ENCODE measurements around the gene CCN5.
A peak's percentile ranks its signal among the peaks of the same experiment; 100 is the strongest.

Gene CCN5

DNA sequence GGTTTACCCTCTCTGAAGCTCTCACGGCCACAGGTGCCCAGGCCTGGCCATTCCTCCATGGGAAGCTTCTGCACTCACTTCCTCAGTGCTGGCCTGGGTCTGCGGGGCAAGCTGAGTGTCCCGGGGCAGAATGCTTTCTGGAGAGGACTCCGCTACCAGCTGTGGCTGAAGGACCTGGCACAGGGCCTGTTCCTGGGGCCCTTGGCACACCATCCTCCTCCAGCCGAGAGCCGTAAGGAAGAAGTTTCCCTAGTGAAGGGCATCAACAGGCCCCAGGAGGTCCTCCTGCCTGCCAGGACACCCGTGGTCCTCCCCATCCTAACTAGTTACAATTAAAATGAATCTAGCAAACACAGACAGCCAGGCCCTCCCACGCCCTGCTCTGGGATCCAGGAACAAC lies 16.5 kb downstream of the CCN5 start:
- TF ChIP-seq TCF12 (IDR thresholded peaks at IDR 0.05; ENCODE audit: low read depth) (0 out of 2 replicates have a peak, but pooled peaks have one; percentile 16), EP300 (IDR thresholded peaks at IDR 0.05; ENCODE audit: borderline replicate concordance) (peak; percentile 19; the same call in 1 of the 2 replicates), NFIC (IDR thresholded peaks at IDR 0.05) (peak; percentile 68)
- TF ChIP-seq, protein P1, sequence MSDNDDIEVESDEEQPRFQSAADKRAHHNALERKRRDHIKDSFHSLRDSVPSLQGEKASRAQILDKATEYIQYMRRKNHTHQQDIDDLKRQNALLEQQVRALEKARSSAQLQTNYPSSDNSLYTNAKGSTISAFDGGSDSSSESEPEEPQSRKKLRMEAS (IDR thresholded peaks at IDR 0.05), result no peak

GRCh38 chr20:44732327-44732726 lies 17.2 kb downstream of the CCN5 start:
- TF ChIP-seq CEBPB (IDR thresholded peaks at IDR 0.05) (no peak), EP300 (IDR thresholded peaks at IDR 0.05; ENCODE audit: borderline replicate concordance) (no peak), FOXM1 (IDR thresholded peaks at IDR 0.05; ENCODE audit: borderline replicate concordance, low read depth) (no peak), YY1 (IDR thresholded peaks at IDR 0.05; ENCODE audit: low read depth) (no peak)

DNA sequence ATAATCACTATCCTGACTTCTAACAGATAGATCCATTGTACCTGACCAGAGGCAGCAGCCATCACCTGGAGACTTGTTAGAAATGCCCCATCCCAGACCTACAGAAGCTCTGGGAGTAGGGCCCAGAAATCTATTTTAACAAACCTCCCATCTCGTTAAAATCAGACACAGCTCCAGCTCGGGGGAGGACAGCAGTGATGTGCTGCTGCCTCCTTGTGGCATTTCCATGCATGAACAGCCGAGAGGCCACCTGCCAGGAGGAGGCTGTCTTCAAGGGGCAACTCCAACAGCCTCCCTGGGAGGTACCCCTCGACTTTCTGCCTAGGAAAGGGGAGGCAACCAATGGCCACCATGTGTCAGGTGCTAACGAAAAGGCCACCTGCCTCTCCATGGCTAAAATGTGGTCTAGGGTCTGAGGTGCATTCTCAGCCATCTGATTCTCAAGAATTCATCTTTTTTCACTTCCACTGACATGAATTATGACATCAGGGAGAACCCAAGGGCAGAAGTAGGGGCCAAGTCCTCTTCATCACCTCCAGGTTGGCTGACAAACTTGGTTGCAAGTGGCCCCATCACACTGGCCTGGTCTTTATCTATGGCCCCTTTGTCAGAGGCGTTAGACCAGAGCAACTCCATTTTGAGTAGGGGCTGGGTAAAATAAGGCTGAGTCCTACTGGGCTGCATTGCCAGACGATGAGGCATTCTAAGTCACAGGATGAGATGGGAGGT lies 18.3 kb downstream of the CCN5 start:
- no peak for TF ChIP-seq ZBTB7A (IDR thresholded peaks at IDR 0.05; ENCODE audit: low read depth)
- no peak for TF ChIP-seq NFIC (IDR thresholded peaks at IDR 0.05)
- peak; percentile 99 for TF ChIP-seq RAD21 (IDR thresholded peaks at IDR 0.05; ENCODE audit: low read depth)

DNA sequence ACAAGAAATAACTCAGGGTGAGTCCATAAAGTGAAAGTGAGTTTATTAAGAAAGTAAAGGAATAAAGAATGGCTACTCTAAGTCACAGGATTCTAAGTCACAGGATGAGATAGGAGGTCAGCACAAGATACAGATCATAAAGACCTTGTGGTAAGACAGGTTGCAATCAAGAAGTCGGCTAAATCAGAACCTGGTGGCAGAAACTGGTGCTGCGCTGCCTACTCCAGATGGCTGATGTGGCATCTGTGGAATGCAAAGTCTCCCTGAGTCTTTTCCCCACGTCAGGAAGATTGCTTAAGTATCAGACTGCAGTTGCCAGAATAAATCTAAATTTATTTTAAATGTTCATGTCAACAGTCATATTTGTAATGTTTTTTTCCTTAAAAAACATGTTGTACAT lies 19.8 kb downstream of the CCN5 start:
- TF ChIP-seq YY1 (IDR thresholded peaks at IDR 0.05; ENCODE audit: low read depth) (no peak), USF1 (IDR thresholded peaks at IDR 0.05) (no peak), CREB1 (IDR thresholded peaks at IDR 0.05; ENCODE audit: low read depth) (no peak), TEAD4 (IDR thresholded peaks at IDR 0.05) (peak; percentile 28; the same call in 1 of the 2 replicates), RAD21 (IDR thresholded peaks at IDR 0.05; ENCODE audit: low read depth) (no peak)

- TF ChIP-seq TAF1 (IDR thresholded peaks at IDR 0.05; ENCODE audit: low read depth), result no peak
- no peak for TF ChIP-seq EP300 (IDR thresholded peaks at IDR 0.05; ENCODE audit: borderline replicate concordance)
- TF ChIP-seq TEAD4 (IDR thresholded peaks at IDR 0.05), result no peak
- TF ChIP-seq EGR1 (IDR thresholded peaks at IDR 0.05), result no peak
- TF ChIP-seq, protein P2, sequence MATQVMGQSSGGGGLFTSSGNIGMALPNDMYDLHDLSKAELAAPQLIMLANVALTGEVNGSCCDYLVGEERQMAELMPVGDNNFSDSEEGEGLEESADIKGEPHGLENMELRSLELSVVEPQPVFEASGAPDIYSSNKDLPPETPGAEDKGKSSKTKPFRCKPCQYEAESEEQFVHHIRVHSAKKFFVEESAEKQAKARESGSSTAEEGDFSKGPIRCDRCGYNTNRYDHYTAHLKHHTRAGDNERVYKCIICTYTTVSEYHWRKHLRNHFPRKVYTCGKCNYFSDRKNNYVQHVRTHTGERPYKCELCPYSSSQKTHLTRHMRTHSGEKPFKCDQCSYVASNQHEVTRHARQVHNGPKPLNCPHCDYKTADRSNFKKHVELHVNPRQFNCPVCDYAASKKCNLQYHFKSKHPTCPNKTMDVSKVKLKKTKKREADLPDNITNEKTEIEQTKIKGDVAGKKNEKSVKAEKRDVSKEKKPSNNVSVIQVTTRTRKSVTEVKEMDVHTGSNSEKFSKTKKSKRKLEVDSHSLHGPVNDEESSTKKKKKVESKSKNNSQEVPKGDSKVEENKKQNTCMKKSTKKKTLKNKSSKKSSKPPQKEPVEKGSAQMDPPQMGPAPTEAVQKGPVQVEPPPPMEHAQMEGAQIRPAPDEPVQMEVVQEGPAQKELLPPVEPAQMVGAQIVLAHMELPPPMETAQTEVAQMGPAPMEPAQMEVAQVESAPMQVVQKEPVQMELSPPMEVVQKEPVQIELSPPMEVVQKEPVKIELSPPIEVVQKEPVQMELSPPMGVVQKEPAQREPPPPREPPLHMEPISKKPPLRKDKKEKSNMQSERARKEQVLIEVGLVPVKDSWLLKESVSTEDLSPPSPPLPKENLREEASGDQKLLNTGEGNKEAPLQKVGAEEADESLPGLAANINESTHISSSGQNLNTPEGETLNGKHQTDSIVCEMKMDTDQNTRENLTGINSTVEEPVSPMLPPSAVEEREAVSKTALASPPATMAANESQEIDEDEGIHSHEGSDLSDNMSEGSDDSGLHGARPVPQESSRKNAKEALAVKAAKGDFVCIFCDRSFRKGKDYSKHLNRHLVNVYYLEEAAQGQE (IDR thresholded peaks at IDR 0.05; ENCODE audit: low read depth), result no peak
- no peak for TF ChIP-seq USF1 (IDR thresholded peaks at IDR 0.05)
- TF ChIP-seq NFIC (IDR thresholded peaks at IDR 0.05), result no peak
- TF ChIP-seq TCF12 (IDR thresholded peaks at IDR 0.05; ENCODE audit: low read depth), result no peak
- TF ChIP-seq FOXM1 (IDR thresholded peaks at IDR 0.05; ENCODE audit: borderline replicate concordance, low read depth), result no peak
- TF ChIP-seq CREB1 (IDR thresholded peaks at IDR 0.05; ENCODE audit: low read depth), result no peak
- TF ChIP-seq CEBPB (IDR thresholded peaks at IDR 0.05), result no peak
- TF ChIP-seq YY1 (IDR thresholded peaks at IDR 0.05; ENCODE audit: low read depth), result no peak
- no peak for TF ChIP-seq ZBTB7A (IDR thresholded peaks at IDR 0.05; ENCODE audit: low read depth)
- TF ChIP-seq RAD21 (IDR thresholded peaks at IDR 0.05; ENCODE audit: low read depth), result no peak
- TF ChIP-seq, protein P1 (IDR thresholded peaks at IDR 0.05), result no peak
These were observed 20.6 kb downstream of the CCN5 start for GRCh38 chr20:44735816-44736169.

GRCh38 chr20:44736170-44737021 lies 21.2 kb downstream of the CCN5 start:
- TF ChIP-seq YY1 (IDR thresholded peaks at IDR 0.05; ENCODE audit: low read depth) (no peak), USF1 (IDR thresholded peaks at IDR 0.05) (peak; percentile 96), CREB1 (IDR thresholded peaks at IDR 0.05; ENCODE audit: low read depth) (peak; percentile 42; the same call in 1 of the 2 replicates), CEBPB (IDR thresholded peaks at IDR 0.05) (peak; percentile 67)

DNA sequence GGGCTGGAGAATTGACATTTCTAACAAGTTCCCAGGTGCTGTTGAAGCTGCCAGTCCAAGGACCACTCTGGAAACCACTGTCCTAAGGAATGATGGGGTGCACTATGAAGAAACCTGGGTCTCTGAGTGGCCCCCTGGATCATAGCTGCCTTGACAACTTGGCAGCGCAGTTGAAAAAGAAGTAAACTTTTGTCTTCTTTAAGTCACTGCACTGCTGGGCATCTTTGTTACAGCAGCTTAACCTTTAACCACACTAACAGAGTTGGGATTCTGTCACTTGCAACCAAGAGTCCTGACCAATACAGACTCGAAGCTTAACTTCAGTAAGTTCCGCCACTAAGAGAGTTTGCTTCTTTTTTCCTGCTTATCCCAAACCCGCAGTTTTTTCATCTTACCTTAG lies 21.9 kb downstream of the CCN5 start:
- TF ChIP-seq CEBPB (IDR thresholded peaks at IDR 0.05), result no peak
- TF ChIP-seq RAD21 (IDR thresholded peaks at IDR 0.05; ENCODE audit: low read depth), result no peak
- TF ChIP-seq NFIC (IDR thresholded peaks at IDR 0.05), result no peak
- TF ChIP-seq TEAD4 (IDR thresholded peaks at IDR 0.05), result no peak
- no peak for TF ChIP-seq TAF1 (IDR thresholded peaks at IDR 0.05; ENCODE audit: low read depth)
- TF ChIP-seq, protein P2 (IDR thresholded peaks at IDR 0.05; ENCODE audit: low read depth), result no peak
- TF ChIP-seq USF1 (IDR thresholded peaks at IDR 0.05), result no peak
- TF ChIP-seq TCF12 (IDR thresholded peaks at IDR 0.05; ENCODE audit: low read depth), result no peak
- no peak for TF ChIP-seq EP300 (IDR thresholded peaks at IDR 0.05; ENCODE audit: borderline replicate concordance)
- no peak for TF ChIP-seq CREB1 (IDR thresholded peaks at IDR 0.05; ENCODE audit: low read depth)
- TF ChIP-seq, protein P1 (IDR thresholded peaks at IDR 0.05), result no peak
- TF ChIP-seq ZBTB7A (IDR thresholded peaks at IDR 0.05; ENCODE audit: low read depth), result no peak
- TF ChIP-seq YY1 (IDR thresholded peaks at IDR 0.05; ENCODE audit: low read depth), result no peak
- TF ChIP-seq FOXM1 (IDR thresholded peaks at IDR 0.05; ENCODE audit: borderline replicate concordance, low read depth), result no peak
- no peak for TF ChIP-seq EGR1 (IDR thresholded peaks at IDR 0.05)
